Peyer's patch (tissue), 4 donors: Measurements from ENCODE around the gene CALY.
"Not testable (repeated sequence)": the region's sequence is repeated elsewhere in the genome, so short reads cannot be mapped to it uniquely, and the experiment has no call there.

Source experiments
- CTCF ChIP-seq, 6 experiments: fragments of 450-650 bp in 4 of 6; fragments of 200-600 bp in 2 of 6; sonication (generic) in 1 of 6; IDR thresholded peaks; one replicate each; pipeline ENCODE4 v1.5.1; 2017 to 2019; ENCODE audit warnings: antibody characterized with exemption in 6 of 6, mild to moderate bottlenecking in 3 of 6, moderate library complexity in 1 of 6
- POLR2A ChIP-seq, 2 donors: fragments of 450-650 bp; IDR thresholded peaks; one replicate each; pipeline ENCODE4 v1.5.1; 2017; ENCODE audit warnings: antibody characterized with exemption in 2 of 2, mild to moderate bottlenecking in 2 of 2, moderate library complexity in 2 of 2

- TF ChIP-seq POLR2A, CTCF (IDR thresholded peaks at IDR 0.05): not testable (repeated sequence)
These were observed 15.8 kb downstream of the CALY start for GRCh38 chr10:133320852-133321422.
